GM12878 (cell line): ENCODE measurements around the gene TEKT3. TPM values are rescaled to one million over a fixed set of nuclear protein-coding genes. Genes with fewer than 3 reads are reported as not detected.

ENCODE experiments used
- ATAC-seq: fragments of 200-7000 bp; cut with Tn5 transposase; 3 replicates; pipeline ENCODE4 v1.9.1; 2020; ENCODE audit warnings: mild to moderate bottlenecking, moderate library complexity
- BruUV-seq: library from RNA; stranded (reverse); fragments of 400-500 nt; replicated peaks from 2 replicates; lab custom pipeline; 2021; lab: Mats Ljungman, UMichigan
- CTCF ChIA-PET: fragments of 300-600 bp; sonication (Branson Sonifier 250); formaldehyde crosslinking; extraction: SDS; loops from one replicate; lab custom pipeline; 2021; ENCODE audit warnings: inconsistent platforms; lab: Yijun Ruan, JAX
- POLR2A ChIA-PET: fragments of 350-600 bp; formaldehyde crosslinking; extraction: SDS; loops from one replicate; lab custom pipeline; 2021; ENCODE audit warnings: inconsistent platforms; lab: Charles Lee
- RAD21 ChIA-PET: fragments of 300-600 bp; sonication (Branson Sonifier 250); formaldehyde crosslinking; loops from one replicate; lab custom pipeline; 2023; ENCODE audit warnings: antibody characterized with exemption; ENCODE audit not compliant: unreplicated experiment; lab: Charles Lee
- SMC1A ChIA-PET: fragments of 300-600 bp; sonication (Branson Sonifier 250); formaldehyde crosslinking; loops from one replicate; lab custom pipeline; 2023; ENCODE audit not compliant: unreplicated experiment, uncharacterized antibody; lab: Charles Lee
- DNase-seq: peaks from one replicate; pipeline ENCODE4 v3.0.0-alpha.2; 2011; ENCODE audit warnings: low read depth, low spot score
- FAIRE-seq: peaks from 3 replicates; lab custom pipeline; 2011; peaks lifted over from hg19 to GRCh38; lab: Jason Lieb, UNC
- H2AFZ ChIP-seq: 2 replicates; pipeline ENCODE4 v1.6.0; 2011; ENCODE audit warnings: low read depth, low read length, control low read depth; ENCODE audit not compliant: control insufficient read depth
- H3K27ac ChIP-seq: 2 replicates; pipeline ENCODE4 v1.5.1; 2011; ENCODE audit warnings: control low read depth; ENCODE audit not compliant: control insufficient read depth, insufficient read depth
- H3K27me3 ChIP-seq, 2 experiments: replicated peaks in 1 of 2; 2 replicates each; pipeline versions ENCODE4 v1.6.0 to v1.6.1; 2011; ENCODE audit warnings: low read length in 1 of 2; ENCODE audit not compliant: control insufficient read depth in 2 of 2, insufficient read depth in 2 of 2
- H3K36me3 ChIP-seq, 2 experiments: 2 replicates each; pipeline ENCODE4 v1.5.1; 2011; ENCODE audit warnings: low read length in 1 of 2; ENCODE audit not compliant: control insufficient read depth in 2 of 2, insufficient read depth in 2 of 2
- H3K4me1 ChIP-seq: 2 replicates; pipeline ENCODE4 v1.6.1; 2011; ENCODE audit warnings: mild to moderate bottlenecking, low read length, moderate library complexity, mixed read lengths; ENCODE audit not compliant: control insufficient read depth, insufficient read depth
- H3K4me2 ChIP-seq: 2 replicates; pipeline ENCODE4 v1.6.0; 2011; ENCODE audit warnings: control low read depth; ENCODE audit not compliant: control insufficient read depth, insufficient read depth
- H3K4me3 ChIP-seq: fragments of 200-600 bp; sonication (generic); 2 replicates; pipeline ENCODE4 v1.5.1; 2016
- H3K79me2 ChIP-seq: 2 replicates; pipeline ENCODE4 v1.6.0; 2011; ENCODE audit warnings: low read length; ENCODE audit not compliant: control insufficient read depth, insufficient read depth
- H3K9ac ChIP-seq: 2 replicates; pipeline ENCODE4 v1.8.0; 2011; ENCODE audit warnings: low read length, control low read depth, mixed read lengths; ENCODE audit not compliant: control insufficient read depth, insufficient read depth
- H3K9me3 ChIP-seq: replicated peaks from 3 replicates; pipeline ENCODE4 v1.5.1; 2011; ENCODE audit warnings: mild to moderate bottlenecking, low read length; ENCODE audit not compliant: control insufficient read depth, insufficient read depth
- H4K20me1 ChIP-seq: 2 replicates; pipeline ENCODE4 v1.6.0; 2011; ENCODE audit not compliant: control insufficient read depth, insufficient read depth
- BACH1 ChIP-seq: fragments of 450-650 bp; IDR thresholded peaks from 2 replicates; pipeline ENCODE4 v1.6.1; 2017; ENCODE audit warnings: mild to moderate bottlenecking, borderline replicate concordance
- BRCA1 ChIP-seq: IDR thresholded peaks from 2 replicates; pipeline ENCODE4 v1.6.1; 2011; ENCODE audit warnings: low read depth, low read length, improper control_type of control experiment
- CBX3 ChIP-seq: fragments of 200-600 bp; sonication (generic); IDR thresholded peaks from 2 replicates; pipeline ENCODE4 v1.6.1; 2016; ENCODE audit warnings: low read depth, borderline replicate concordance
- CEBPB ChIP-seq, 2 experiments: fragments of 150-350 bp in 1 of 2; IDR thresholded peaks; 2 replicates each; pipeline ENCODE4 v1.6.1; 2012 to 2014; ENCODE audit warnings: low read depth in 2 of 2, low read length in 2 of 2, borderline replicate concordance in 1 of 2, inconsistent platforms in 1 of 2
- FOXK2 ChIP-seq: fragments of 450-650 bp; IDR thresholded peaks from 2 replicates; pipeline ENCODE4 v1.6.1; 2017; ENCODE audit warnings: mild to moderate bottlenecking, moderate library complexity
- HDGF ChIP-seq: fragments of 450-650 bp; IDR thresholded peaks from 2 replicates; pipeline ENCODE4 v1.6.1; 2016; ENCODE audit warnings: antibody characterized with exemption
- IKZF1 ChIP-seq: fragments of 450-650 bp; conservative IDR thresholded peaks from 2 replicates; pipeline ENCODE4 v1.6.1; 2017; ENCODE audit warnings: antibody characterized with exemption, mild to moderate bottlenecking
- KDM1A ChIP-seq: fragments of 200-600 bp; sonication (generic); IDR thresholded peaks from 2 replicates; pipeline ENCODE4 v1.6.1; 2016; ENCODE audit warnings: borderline replicate concordance
- MYB ChIP-seq: fragments of 150-350 bp; IDR thresholded peaks from 2 replicates; pipeline ENCODE4 v1.6.1; 2014; ENCODE audit warnings: mild to moderate bottlenecking, low read depth, low read length, borderline replicate concordance
- NFXL1 ChIP-seq: fragments of 450-650 bp; IDR thresholded peaks from 2 replicates; pipeline ENCODE4 v1.6.1; 2017; ENCODE audit warnings: antibody characterized with exemption, mild to moderate bottlenecking, borderline replicate concordance
- NR2C1 ChIP-seq: fragments of 450-650 bp; IDR thresholded peaks from 2 replicates; pipeline ENCODE4 v1.6.1; 2017; ENCODE audit warnings: antibody characterized with exemption, mild to moderate bottlenecking, moderate library complexity
- SMC3 ChIP-seq: IDR thresholded peaks from 2 replicates; pipeline ENCODE4 v1.6.1; 2011; ENCODE audit warnings: low read length, improper control_type of control experiment, borderline replicate concordance
- YBX1 ChIP-seq: fragments of 450-650 bp; IDR thresholded peaks from 2 replicates; pipeline ENCODE4 v1.6.1; 2016; ENCODE audit warnings: antibody characterized with exemption
- YY1 ChIP-seq: IDR thresholded peaks from 2 replicates; pipeline ENCODE4 v1.6.1; 2011; ENCODE audit warnings: low read depth, mild to moderate bottlenecking, low read length
- WGBS: methylation state at CpG from one replicate; pipeline ENCODE4 v1.1.6; 2016; ENCODE audit warnings: low lambda C conversion rate; ENCODE audit not compliant: insufficient replicate concordance, insufficient coverage; ENCODE audit errors: missing lambda C conversion rate; 5-methylcytosine and 5-hydroxymethylcytosine counted together
- in situ Hi-C: fragments of 300-500 bp; cut with MboI; formaldehyde crosslinking; loops from 9 replicates; pipeline ENCODE4 v1.14.3; 2018; ENCODE audit warnings: mixed read lengths
- intact Hi-C: fragments of 100-400 bp; cut with micrococcal nuclease; formaldehyde crosslinking; loops from one replicate; pipeline ENCODE4 v1.14.2; 2022; ENCODE audit not compliant: unreplicated experiment
- polyA plus RNA-seq, 11 experiments: library from polyadenylated mRNA; depleted of rRNA in 4 of 11; unstranded in 6 of 11; stranded (reverse) in 5 of 11; fragments of >200 nt; fragmentation: Nextera tagmentation in 4 of 11; fragmentation: Illumina TruSeq in 1 of 11; extraction: Ambion mirVana in 4 of 11; extraction: Trizol in 1 of 11; gene quantifications; 1 replicate in 1 of 11; 2 replicates in 10 of 11; pipeline versions ENCODE4 v1.2.1 to v1.2.3, GENCODE V29; 2011 to 2016; ENCODE audit warnings: inconsistent platforms in 2 of 11, missing spikeins in 2 of 11, low read depth in 1 of 11
- total RNA-seq, 4 experiments: library from RNA; depleted of rRNA in 3 of 4; stranded (reverse); fragments of >200 nt in 3 of 4; fragmentation: Illumina TruSeq in 1 of 4; extraction: Trizol in 1 of 4; gene quantifications; 2 replicates each; pipeline versions ENCODE4 v1.2.1 to v1.2.3, GENCODE V29; 2013 to 2021
- TF ChIP-seq, protein P1 (sequence below): IDR thresholded peaks from 2 replicates; pipeline ENCODE4 v1.6.1; 2011; ENCODE audit warnings: borderline replicate concordance, low read depth, mild to moderate bottlenecking, moderate library complexity, low read length; ENCODE audit not compliant: insufficient read depth, poor library complexity, severe bottlenecking
- TF ChIP-seq, protein P2 (sequence below): fragments of 450-650 bp; IDR thresholded peaks from 2 replicates; pipeline ENCODE4 v1.6.1; 2017; ENCODE audit warnings: mild to moderate bottlenecking
- TF ChIP-seq, protein P3 (sequence below): fragments of 450-650 bp; IDR thresholded peaks from 2 replicates; pipeline ENCODE4 v1.6.1; 2016; ENCODE audit warnings: mild to moderate bottlenecking
- TF ChIP-seq, protein P4 (sequence below): fragments of 450-650 bp; IDR thresholded peaks from 2 replicates; pipeline ENCODE4 v1.6.1; 2017; ENCODE audit warnings: antibody characterized with exemption, mild to moderate bottlenecking, moderate library complexity

TEKT3 gene
- total and polyA plus RNA-seq, 10 of the 15 experiments (the other 5 are each of a cell fraction or from before 2014, with no cell fraction given) = 0.15 TPM; not detected in 9

DNA sequence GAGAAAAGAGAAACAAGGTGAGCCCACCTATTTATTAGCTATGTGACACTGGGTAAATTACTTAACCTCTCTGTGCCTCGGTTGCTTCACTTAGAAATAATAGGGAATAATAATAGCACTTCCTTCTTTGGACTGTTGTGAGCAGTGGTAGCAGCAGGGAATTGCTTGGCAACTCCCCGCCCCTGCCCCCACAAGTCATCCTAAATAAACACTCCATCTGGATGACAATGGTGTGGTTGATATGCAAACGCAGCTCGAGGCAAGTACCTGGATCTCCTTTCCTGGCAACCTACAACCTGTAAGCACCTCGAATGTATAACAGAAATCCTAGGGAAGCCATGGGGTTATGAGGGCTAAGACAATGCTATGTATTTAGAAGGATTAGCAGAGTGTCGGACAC is 9.1 kb downstream of the TEKT3 start:
- Histone ChIP-seq H2AFZ (no peak overlapping the region), H3K79me2 (no peaks in the 10 kb centered on the region), H3K4me1 (no peaks in the 10 kb centered on the region), H3K36me3 (no peaks in the 10 kb centered on the region), H3K4me3 (no peak overlapping the region), H4K20me1 (no peaks in the 10 kb centered on the region), H3K9ac (no peak overlapping the region), H3K9me3 (no peaks in the 10 kb centered on the region), H3K4me2 (no peak overlapping the region), H3K27me3 (no peaks in the 10 kb centered on the region), H3K27ac (no peak overlapping the region)
- CTCF ChIA-PET = no interaction called here
- RAD21 ChIA-PET = no interaction called here
- WGBS = 16% methylated on average over 6 of the region's 6 CpGs
- intact Hi-C loops (loop anchor here (10.0 kb wide), 1 partner anchor 62 kb away; no protein-coding TSS in a partner anchor), in situ Hi-C loops (no loop called here)
- DNase-seq (no peak), FAIRE-seq (no peak), ATAC-seq (no peak)
- TF ChIP-seq BRCA1 (no peak), IKZF1 (no peak), YY1 (no peak), BACH1 (no peak), FOXK2 (no peak), SMC3 (no peak), MYB (no peak), CEBPB (IDR thresholded peaks at IDR 0.05; ENCODE audit: borderline replicate concordance in 1 of 2, low read depth in 2 of 2, low read length in 2 of 2) (no peak), YBX1 (no peak), HDGF (no peak), KDM1A (no peak), NR2C1 (no peak), CBX3 (no peak), NFXL1 (no peak)
- TF ChIP-seq, protein P1, sequence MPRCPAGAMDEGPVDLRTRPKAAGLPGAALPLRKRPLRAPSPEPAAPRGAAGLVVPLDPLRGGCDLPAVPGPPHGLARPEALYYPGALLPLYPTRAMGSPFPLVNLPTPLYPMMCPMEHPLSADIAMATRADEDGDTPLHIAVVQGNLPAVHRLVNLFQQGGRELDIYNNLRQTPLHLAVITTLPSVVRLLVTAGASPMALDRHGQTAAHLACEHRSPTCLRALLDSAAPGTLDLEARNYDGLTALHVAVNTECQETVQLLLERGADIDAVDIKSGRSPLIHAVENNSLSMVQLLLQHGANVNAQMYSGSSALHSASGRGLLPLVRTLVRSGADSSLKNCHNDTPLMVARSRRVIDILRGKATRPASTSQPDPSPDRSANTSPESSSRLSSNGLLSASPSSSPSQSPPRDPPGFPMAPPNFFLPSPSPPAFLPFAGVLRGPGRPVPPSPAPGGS = no peak
- TF ChIP-seq, protein P2, sequence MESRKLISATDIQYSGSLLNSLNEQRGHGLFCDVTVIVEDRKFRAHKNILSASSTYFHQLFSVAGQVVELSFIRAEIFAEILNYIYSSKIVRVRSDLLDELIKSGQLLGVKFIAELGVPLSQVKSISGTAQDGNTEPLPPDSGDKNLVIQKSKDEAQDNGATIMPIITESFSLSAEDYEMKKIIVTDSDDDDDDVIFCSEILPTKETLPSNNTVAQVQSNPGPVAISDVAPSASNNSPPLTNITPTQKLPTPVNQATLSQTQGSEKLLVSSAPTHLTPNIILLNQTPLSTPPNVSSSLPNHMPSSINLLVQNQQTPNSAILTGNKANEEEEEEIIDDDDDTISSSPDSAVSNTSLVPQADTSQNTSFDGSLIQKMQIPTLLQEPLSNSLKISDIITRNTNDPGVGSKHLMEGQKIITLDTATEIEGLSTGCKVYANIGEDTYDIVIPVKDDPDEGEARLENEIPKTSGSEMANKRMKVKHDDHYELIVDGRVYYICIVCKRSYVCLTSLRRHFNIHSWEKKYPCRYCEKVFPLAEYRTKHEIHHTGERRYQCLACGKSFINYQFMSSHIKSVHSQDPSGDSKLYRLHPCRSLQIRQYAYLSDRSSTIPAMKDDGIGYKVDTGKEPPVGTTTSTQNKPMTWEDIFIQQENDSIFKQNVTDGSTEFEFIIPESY = no peak
- TF ChIP-seq, protein P3, sequence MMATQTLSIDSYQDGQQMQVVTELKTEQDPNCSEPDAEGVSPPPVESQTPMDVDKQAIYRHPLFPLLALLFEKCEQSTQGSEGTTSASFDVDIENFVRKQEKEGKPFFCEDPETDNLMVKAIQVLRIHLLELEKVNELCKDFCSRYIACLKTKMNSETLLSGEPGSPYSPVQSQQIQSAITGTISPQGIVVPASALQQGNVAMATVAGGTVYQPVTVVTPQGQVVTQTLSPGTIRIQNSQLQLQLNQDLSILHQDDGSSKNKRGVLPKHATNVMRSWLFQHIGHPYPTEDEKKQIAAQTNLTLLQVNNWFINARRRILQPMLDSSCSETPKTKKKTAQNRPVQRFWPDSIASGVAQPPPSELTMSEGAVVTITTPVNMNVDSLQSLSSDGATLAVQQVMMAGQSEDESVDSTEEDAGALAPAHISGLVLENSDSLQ = no peak
- TF ChIP-seq, protein P4, sequence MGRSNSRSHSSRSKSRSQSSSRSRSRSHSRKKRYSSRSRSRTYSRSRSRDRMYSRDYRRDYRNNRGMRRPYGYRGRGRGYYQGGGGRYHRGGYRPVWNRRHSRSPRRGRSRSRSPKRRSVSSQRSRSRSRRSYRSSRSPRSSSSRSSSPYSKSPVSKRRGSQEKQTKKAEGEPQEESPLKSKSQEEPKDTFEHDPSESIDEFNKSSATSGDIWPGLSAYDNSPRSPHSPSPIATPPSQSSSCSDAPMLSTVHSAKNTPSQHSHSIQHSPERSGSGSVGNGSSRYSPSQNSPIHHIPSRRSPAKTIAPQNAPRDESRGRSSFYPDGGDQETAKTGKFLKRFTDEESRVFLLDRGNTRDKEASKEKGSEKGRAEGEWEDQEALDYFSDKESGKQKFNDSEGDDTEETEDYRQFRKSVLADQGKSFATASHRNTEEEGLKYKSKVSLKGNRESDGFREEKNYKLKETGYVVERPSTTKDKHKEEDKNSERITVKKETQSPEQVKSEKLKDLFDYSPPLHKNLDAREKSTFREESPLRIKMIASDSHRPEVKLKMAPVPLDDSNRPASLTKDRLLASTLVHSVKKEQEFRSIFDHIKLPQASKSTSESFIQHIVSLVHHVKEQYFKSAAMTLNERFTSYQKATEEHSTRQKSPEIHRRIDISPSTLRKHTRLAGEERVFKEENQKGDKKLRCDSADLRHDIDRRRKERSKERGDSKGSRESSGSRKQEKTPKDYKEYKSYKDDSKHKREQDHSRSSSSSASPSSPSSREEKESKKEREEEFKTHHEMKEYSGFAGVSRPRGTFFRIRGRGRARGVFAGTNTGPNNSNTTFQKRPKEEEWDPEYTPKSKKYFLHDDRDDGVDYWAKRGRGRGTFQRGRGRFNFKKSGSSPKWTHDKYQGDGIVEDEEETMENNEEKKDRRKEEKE = no peak
- SMC1A ChIA-PET = no interaction called here
- BruUV-seq = no TSS peak
- POLR2A ChIA-PET = no interaction called here
